Fibroblast of skin of right quadriceps (primary cell): Measurements from ENCODE around the gene ADGRV1.
"Not testable (repeated sequence)": the region's sequence is repeated elsewhere in the genome, so short reads cannot be mapped to it uniquely, and the experiment has no call there.

Experiments
- DNase-seq: peaks from one replicate; pipeline ENCODE4 v3.0.0-alpha.2; 2013

ADGRV1 gene

GRCh38 chr5:91042936-91043255, 484.3 kb downstream of the ADGRV1 start:
- no peak for DNase-seq

GRCh38 chr5:91048073-91048472, 489.5 kb downstream of the ADGRV1 start:
- DNase-seq, result no peak

- DNase-seq, result no peak
Observed at GRCh38 chr5:91049112-91049511, 490.5 kb downstream of the ADGRV1 start.

GRCh38 chr5:91049800-91050199, 491.2 kb downstream of the ADGRV1 start:
- peak; percentile 21 for DNase-seq

- not testable (repeated sequence) for DNase-seq
Observed at GRCh38 chr5:91052411-91052810, 493.8 kb downstream of the ADGRV1 start.

GRCh38 chr5:91052977-91053740, 494.6 kb downstream of the ADGRV1 start:
- no peak for DNase-seq

GRCh38 chr5:91053741-91054025, 495.1 kb downstream of the ADGRV1 start:
- no peak for DNase-seq

GRCh38 chr5:91058155-91058554, 499.6 kb downstream of the ADGRV1 start:
- DNase-seq, result no peak

- no peak for DNase-seq
Observed at GRCh38 chr5:91058575-91058974, 500.0 kb downstream of the ADGRV1 start.

- DNase-seq, result no peak
Observed at GRCh38 chr5:91059409-91059808, 500.8 kb downstream of the ADGRV1 start.

GRCh38 chr5:91061094-91061493, 502.5 kb downstream of the ADGRV1 start:
- DNase-seq, result no peak

- no peak for DNase-seq
Observed at GRCh38 chr5:91061946-91062562, 503.5 kb downstream of the ADGRV1 start.

GRCh38 chr5:91063098-91063690, 504.6 kb downstream of the ADGRV1 start:
- DNase-seq, result peak; percentile 56

- DNase-seq, result no peak
Observed at GRCh38 chr5:91065496-91065895, 506.9 kb downstream of the ADGRV1 start.

- no peak for DNase-seq
Observed at GRCh38 chr5:91069364-91069763, 510.8 kb downstream of the ADGRV1 start.

- DNase-seq, result no peak
Observed at GRCh38 chr5:91070761-91071550, 512.4 kb downstream of the ADGRV1 start.

GRCh38 chr5:91072881-91073280, 514.3 kb downstream of the ADGRV1 start:
- DNase-seq, result peak; percentile 75

- peak; percentile 94 for DNase-seq
Observed at GRCh38 chr5:91074615-91075014, 516.0 kb downstream of the ADGRV1 start.

- no peak for DNase-seq
Observed at GRCh38 chr5:91076138-91076537, 517.5 kb downstream of the ADGRV1 start.

GRCh38 chr5:91077623-91078022, 519.0 kb downstream of the ADGRV1 start:
- no peak for DNase-seq

- DNase-seq, result no peak
Observed at GRCh38 chr5:91079037-91079436, 520.4 kb downstream of the ADGRV1 start.

- no peak for DNase-seq
Observed at GRCh38 chr5:91089758-91090157, 531.2 kb downstream of the ADGRV1 start.

- DNase-seq, result no peak
Observed at GRCh38 chr5:91090995-91091394, 532.4 kb downstream of the ADGRV1 start.
